Measurements from ENCODE around the gene MEAF6. TPM values are rescaled to one million over a fixed set of nuclear protein-coding genes. Genes with fewer than 3 reads are reported as not detected.

The MEAF6 gene
- total RNA-seq, 1 experiment from 2014 or later = 51.6 TPM

- peak overlapping the region; percentile 10 for H3K4me2 ChIP-seq (ENCODE audit: insufficient read depth, insufficient read length, low read length)
- H3K18ac ChIP-seq (ENCODE audit: insufficient read length, low read depth, low read length) = no peak overlapping the region
- H3T11ph ChIP-seq (ENCODE audit: low read length) = no peak overlapping the region
- no peaks in the 10 kb centered on the region for H3K36me3 Mint-ChIP-seq (ENCODE audit: insufficient read depth in 1 of 3, low read depth in 3 of 3)
- no peak overlapping the region for H3K56ac ChIP-seq (ENCODE audit: insufficient read length, low read depth, low read length)
- no peak overlapping the region for H2BK12ac ChIP-seq (ENCODE audit: insufficient read length, low read depth, low read length)
- no peak overlapping the region for H2BK15ac ChIP-seq (ENCODE audit: low read depth, low read length)
- no peak overlapping the region for H3K27ac ChIP-seq (ENCODE audit: insufficient read length, low read depth, low read length)
- no peak overlapping the region for H4K91ac ChIP-seq (ENCODE audit: insufficient read length, low read depth, low read length)
- H3K14ac ChIP-seq (ENCODE audit: insufficient read depth, low read length) = no peak overlapping the region
- no peak overlapping the region for H3K4ac ChIP-seq (ENCODE audit: low read depth, low read length)
- no peaks in the 10 kb centered on the region for H3K79me1 ChIP-seq (ENCODE audit: insufficient read depth, low read depth, low read length, poor library complexity, severe bottlenecking)
- no peaks in the 10 kb centered on the region for H4K20me1 ChIP-seq (ENCODE audit: control insufficient read depth, insufficient read depth, insufficient read length)
- peaks cover 13% of the 10 kb centered on the region; the same call in 1 of the 2 replicates for H3K4me1 ChIP-seq (ENCODE audit: insufficient read depth, low read length)
- H3K9me3 ChIP-seq (ENCODE audit: control insufficient read depth, low read depth, low read length) = no peaks in the 10 kb centered on the region
- H4K8ac ChIP-seq (replicated peaks; ENCODE audit: insufficient read length, low read depth, low read length) = no peak overlapping the region
- no peak overlapping the region for H3K23ac ChIP-seq (ENCODE audit: insufficient read length, low read depth, low read length)
- H3K27me3 ChIP-seq (ENCODE audit: insufficient read depth, low read length) = no peaks in the 10 kb centered on the region
- no peaks in the 10 kb centered on the region for H3K23me2 ChIP-seq (ENCODE audit: insufficient read length, low read depth, low read length, poor library complexity, severe bottlenecking)
- H3K79me2 ChIP-seq (ENCODE audit: insufficient read depth, low read length) = no peaks in the 10 kb centered on the region
- H3K9me3 Mint-ChIP-seq = no peaks in the 10 kb centered on the region; a peak in 1 of 5 replicates
- H3K9ac ChIP-seq (ENCODE audit: extremely low read depth, insufficient read length, low read length) = no peak overlapping the region
- H2AFZ ChIP-seq (ENCODE audit: low read length) = no peak overlapping the region
- H4K5ac ChIP-seq (ENCODE audit: insufficient read length, low read depth, low read length) = no peak overlapping the region
- H2BK5ac ChIP-seq (ENCODE audit: insufficient read length, low read length) = no peak overlapping the region
- H2BK20ac ChIP-seq (ENCODE audit: low read depth, low read length, poor library complexity, severe bottlenecking) = no peak overlapping the region
- H2BK120ac ChIP-seq (ENCODE audit: low read depth, low read length, poor library complexity, severe bottlenecking) = no peak overlapping the region
- no peak overlapping the region for H2AK5ac ChIP-seq (ENCODE audit: insufficient read length, low read length)
- no peak for TF ChIP-seq CTCF (conservative IDR thresholded peaks at IDR 0.05)
- DNase-seq = no peak
- peaks cover 34 to 46% of the 10 kb centered on the region in 2 experiments for H3K4me1 Mint-ChIP-seq
- WGBS (ENCODE audit: extremely low coverage, insufficient read length, low lambda C conversion rate) = no CpG with 5 or more reads among the region's 15 CpGs
- peak overlapping the region in 1 of 3 experiments; percentile 79; a peak in 1 of 7 replicates for H3K27ac Mint-ChIP-seq
- H3K4me3 Mint-ChIP-seq = no peak overlapping the region; a peak in 1 of 5 replicates
- peaks cover 13% of the 10 kb centered on the region for H3K27me3 Mint-ChIP-seq (ENCODE audit: low read depth)
These were observed 65.7 kb downstream of the MEAF6 start for GRCh38 chr1:37448691-37449417.
